Measurements from ENCODE around the gene FAM13A.
"Not testable (repeated sequence)": the region's sequence is repeated elsewhere in the genome, so short reads cannot be mapped to it uniquely, and the experiment has no call there.

FAM13A gene

DNA sequence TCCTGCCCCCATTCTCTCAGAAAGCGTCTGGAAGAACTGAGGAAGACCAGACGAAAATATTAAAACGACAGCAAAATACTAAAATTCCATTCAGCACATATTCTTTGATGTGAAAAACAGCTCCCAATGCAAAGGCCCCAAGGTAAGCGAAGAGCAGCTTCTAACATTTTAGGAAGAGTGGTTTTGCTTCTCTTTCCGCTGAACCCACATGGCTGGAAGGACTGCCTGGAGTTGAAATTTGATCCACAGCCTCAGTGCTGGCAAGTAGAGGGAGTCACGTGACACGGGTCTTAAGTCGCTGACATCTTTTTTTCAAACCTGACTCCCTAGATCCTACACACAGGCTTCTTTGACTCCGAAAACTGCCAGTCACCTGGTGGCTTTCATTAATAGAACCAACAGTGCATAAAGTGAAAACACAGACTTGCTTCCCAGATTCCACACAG, at the start of gene FAM13A:
Gene FAM13A (minus strand): TSS at position 233 of the 446 bp plus-strand sequence. CDS start 221 bp downstream, at position 12.
- DNase-seq: no peak

DNA sequence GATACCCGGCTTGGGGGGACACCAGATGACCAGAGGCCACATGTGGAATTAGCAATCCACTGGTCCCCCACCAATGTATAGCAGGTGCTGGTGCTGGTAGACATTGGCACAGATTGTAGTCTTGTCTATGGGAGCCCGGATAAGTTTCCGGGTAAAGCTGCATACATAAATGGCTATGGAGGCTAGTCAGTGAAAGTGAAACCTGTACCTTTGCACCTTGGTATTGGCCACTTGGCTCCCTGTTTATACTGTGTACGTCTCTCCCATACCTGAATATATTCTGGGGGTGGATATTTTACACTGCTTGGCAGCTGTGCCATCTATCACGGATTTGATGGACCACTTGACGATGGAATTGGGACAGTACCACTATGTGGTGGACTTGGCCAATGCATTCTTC, 48.7 kb upstream of the FAM13A start:
- no peak for DNase-seq

DNA sequence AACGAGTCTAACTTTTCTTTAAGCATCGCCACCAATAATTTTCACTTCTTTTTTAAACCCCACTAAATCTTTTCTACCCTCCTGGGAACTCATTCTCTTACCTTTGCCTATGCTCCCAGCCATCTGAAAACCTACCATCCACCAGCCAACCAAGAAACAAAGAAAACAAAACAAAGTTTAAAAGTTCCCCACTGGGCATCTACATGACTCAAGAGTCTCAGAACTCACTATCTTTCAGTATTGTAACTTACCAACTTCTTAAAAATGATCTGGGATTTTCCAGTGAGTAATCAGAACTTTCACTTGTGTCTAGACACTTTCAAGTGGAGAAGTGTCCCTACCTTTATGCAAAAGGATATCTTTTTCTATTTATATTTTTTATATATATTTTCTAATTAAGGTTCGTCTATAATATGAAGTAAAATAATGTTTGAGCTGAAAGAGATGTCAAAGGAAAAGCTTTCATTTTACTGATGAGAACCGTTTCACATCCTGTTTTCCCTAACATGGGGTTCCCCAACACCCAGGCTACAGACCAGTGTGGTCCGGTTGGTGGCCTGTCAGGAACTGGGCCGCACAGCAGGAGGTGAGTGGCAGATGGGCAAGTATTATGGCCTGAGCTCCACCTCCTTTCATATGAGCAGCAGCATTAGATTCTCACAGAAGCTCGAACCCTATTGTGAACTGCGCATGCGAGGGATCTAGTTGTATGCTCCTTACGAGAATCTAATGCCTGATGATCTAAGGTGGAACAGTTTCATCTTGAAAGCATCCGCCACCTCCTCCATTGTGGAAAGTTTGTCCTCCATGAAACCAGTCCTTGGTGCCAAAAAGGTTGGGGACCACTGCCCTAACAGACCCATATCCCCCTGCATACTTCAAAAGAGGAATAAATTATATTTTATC, 44.5 kb upstream of the FAM13A start:
- no peak for DNase-seq

- DNase-seq: no peak
Measured at GRCh38 chr4:89100853-89101252, 43.9 kb upstream of the FAM13A start.

DNA sequence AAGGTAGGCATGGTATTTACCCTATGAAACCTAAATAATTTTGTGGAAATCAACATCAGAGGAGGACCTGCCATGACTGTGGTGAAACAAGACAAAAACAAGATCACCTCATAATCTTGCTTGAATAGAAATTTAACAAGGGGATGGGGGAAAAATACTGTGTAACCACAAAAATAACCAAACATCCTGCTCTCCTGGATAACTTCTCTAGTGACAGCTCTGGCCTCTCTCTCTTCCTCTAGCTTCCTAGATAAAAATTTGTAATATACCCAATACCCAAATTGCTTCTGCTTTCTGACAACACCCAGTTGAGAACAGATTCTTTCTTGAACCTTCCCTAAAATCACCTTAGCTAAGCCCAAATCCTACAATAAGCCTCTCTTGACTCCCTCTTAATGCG, 42.5 kb upstream of the FAM13A start:
- no peak for DNase-seq

DNA sequence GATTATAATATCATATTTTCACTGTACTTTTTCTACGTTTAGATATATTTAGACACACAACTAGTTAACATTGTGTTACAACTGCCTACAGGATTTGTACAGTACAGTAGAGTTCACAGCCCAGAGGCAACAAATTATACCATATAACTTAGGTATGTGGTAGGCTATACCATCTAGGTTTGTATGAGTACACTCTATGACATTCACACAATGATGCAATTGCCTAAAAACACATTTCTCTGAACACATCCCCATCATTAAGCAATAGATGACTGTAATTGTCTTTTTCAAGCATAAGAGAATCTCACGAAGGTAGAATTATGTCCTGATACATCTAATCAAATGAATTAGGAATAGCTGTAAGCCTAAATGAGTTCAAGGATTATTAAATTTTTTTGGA, 42.0 kb upstream of the FAM13A start:
- no peak for DNase-seq

GRCh38 chr4:89078300-89078699, 21.3 kb upstream of the FAM13A start:
- no peak for DNase-seq

- no peak for DNase-seq
Measured at GRCh38 chr4:89077761-89078160, 20.8 kb upstream of the FAM13A start.

DNA sequence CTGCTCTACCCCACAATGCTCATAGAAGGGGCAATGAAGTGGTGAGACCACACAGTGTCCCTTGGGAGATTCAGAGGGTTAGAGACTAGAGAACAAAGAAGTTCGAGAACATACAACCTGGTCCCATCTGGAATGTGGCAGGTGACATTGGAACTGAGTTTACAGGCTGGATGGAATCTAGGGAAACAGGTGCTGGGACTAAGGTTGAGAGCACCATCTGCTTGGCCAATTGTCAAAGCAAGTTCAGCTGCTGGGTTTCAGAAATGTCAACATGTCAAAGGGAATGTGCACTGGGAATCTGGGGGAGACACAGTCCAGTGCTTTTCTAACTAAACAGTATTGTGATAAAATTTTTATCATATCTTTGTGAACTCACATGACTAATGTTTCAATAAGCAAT, 15.9 kb upstream of the FAM13A start:
- DNase-seq: no peak

GRCh38 chr4:89071311-89071710, 14.3 kb upstream of the FAM13A start:
- no peak for DNase-seq

DNA sequence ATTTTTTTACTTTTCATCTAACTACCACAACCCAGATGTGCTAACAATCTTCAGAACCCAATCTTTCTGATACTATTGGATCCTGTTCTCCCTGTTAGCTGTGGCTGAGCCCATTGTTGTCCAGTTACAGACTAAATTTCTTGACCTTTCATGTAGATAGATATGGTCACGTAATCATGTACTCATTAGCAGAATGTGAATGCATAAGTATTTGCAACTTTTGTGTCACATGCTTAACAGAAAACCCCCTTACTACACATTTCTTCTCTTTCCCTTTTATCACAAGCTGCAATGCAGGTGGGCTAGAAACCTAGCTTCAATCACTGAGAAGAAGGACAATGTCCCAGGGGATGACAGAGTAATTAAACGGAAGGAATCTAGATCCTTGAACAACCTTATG, 13.1 kb upstream of the FAM13A start:
- DNase-seq: no peak

- no peak for DNase-seq
Measured at GRCh38 chr4:89069481-89069880, 12.5 kb upstream of the FAM13A start.

- no peak for DNase-seq
Measured at GRCh38 chr4:89067417-89067816, 10.4 kb upstream of the FAM13A start.

- DNase-seq: no peak
Measured at GRCh38 chr4:89064848-89065247, 7.9 kb upstream of the FAM13A start.

DNA sequence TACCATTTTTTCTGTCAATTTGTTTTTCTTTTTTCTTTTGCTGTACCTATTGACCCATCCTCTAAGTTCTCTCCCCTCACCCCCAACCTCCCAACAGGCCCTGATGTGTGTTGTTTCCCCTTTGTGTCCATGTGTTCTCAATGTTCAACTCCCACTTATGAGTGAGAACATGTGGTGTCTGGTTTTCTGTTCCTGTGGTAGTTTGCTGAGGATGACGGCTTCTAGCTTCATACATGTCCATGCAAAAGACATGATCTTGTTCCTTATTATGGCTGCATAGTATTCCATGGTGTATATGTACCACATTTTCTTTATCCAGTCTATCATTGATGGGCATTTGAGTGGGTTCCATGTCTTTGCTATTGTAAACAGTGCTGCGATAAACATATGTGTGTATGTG, 859 bp upstream of the FAM13A start:
- not testable (repeated sequence) for DNase-seq

DNA sequence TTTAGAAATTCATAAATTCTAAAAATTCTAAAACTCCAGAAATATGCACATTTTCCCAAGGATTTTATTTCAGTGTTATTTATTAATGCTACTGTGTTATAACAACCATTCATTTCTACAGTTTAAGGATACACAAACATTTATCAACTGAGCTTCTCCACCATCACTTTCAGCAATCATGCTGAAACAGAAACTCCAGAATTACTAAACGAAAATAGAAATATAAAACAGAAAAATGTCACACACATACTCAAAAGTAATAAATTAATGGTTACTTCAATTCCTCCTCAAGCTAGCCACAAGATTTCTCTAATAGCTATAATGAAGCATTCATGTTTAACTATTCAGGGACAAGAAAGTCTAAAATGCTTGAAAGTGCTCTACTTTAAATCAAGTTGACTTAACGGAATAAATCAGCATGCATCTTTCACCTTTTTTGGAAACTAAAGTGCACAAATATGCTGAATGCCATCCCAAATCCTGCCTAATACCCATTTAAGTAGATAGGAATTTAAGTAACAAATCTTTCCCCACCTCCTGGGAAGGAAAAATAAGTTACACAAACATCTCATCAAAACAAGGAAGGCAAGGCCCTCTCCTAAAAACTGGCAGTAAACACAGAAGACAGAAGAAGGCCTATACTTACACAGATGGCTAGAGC, 563 bp downstream of the FAM13A start:
- no peak for DNase-seq

GRCh38 chr4:89055157-89056080, 1.6 kb downstream of the FAM13A start:
- DNase-seq: no peak

DNA sequence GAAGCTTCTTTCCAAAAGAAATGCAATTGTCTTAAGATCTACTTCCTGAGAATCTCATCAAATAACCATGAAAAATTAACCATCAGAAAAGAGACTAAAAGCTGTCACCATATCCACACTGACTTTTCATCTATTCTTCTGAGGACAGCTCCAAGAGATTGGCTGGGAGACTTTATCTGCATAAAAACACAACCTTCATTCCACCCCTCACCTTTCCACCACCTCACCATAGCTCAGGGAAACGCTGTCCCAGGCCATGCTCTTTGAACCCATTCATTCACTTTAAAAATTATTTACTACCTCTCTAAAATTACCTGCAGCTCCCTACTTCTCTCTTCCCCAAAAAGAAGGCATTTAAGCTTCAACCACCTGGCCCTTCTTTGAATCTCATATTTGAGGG, 2.4 kb downstream of the FAM13A start:
- DNase-seq: no peak

DNA sequence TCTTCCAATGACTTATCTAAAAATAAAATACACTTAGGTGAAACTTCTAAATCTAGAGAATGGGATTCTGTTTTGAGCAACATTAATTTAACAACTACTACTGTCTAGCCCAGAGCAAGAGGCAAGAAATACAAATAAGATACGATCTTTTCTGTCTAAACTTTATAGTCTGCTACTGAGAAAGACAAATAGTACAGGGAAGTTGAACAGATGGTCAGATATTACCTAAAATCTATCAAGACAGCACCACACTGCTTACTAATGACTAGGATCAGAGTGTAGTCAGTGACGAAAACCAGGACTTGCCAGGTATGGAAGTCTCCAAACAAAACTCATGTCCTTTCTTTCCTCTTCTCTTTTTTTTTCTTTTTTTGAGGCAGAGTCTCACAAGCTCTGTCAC, 7.1 kb downstream of the FAM13A start:
- no peak for DNase-seq

DNA sequence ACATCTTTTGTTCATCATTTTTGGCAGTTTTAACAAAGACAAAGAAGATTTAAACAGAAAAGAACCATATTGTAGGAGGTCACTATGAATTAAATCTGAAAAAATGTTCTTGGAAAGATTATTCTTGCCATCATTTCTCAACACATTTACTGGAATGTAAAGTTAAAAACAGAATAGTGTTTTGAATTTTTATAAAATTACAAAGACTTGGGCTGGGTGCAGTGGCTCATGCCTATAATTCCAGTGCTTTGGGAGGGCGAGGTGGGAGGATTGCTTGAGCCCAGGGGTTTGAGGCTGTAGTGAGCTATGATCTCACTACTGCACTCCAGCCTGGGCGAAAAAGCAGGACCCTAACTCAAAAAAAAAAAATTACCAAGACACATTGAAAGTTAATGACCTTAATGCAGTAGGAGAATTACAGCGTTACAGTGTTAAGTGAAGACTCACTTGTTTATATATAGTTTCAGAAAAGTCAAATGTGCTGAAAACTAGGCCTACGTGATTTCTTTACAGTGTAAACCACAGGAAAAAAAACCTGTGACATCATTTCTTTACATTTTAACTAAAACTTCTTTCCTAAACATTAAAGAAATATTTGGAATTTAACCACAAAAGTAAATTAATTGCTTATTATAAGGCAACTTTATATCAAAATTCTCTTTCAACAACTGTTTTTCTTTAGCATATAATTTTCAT, 7.9 kb downstream of the FAM13A start:
- DNase-seq: no peak

GRCh38 chr4:89044147-89044900, 12.7 kb downstream of the FAM13A start:
- DNase-seq: no peak

GRCh38 chr4:89042055-89042454, 14.9 kb downstream of the FAM13A start:
- DNase-seq: no peak

All from stimulated activated CD4-positive, alpha-beta T cell treated with anti-CD3 and anti-CD28 coated beads, Interleukin-2, amount 100 ng/mL, for 24 hours (primary cell).